SH-SY5Y (cell line): Measurements from ENCODE around the gene MIOX.

Experiments used
- GATA2 ChIP-seq: IDR thresholded peaks from 2 replicates; pipeline ENCODE4 v1.6.1; 2011; ENCODE audit warnings: mild to moderate bottlenecking, low read depth, low read length
- GATA3 ChIP-seq: IDR thresholded peaks from 2 replicates; pipeline ENCODE4 v1.6.1; 2011; ENCODE audit warnings: low read depth, mild to moderate bottlenecking, low read length, moderate library complexity

GRCh38 chr22:50482107-50483074 is 4.3 kb upstream of the MIOX start:
- TF ChIP-seq GATA2, result no peak
- no peak for TF ChIP-seq GATA3
